HG02588 (cell line): ENCODE data around the gene TGFBR3.
"Not testable (repeated sequence)": the region's sequence is repeated elsewhere in the genome, so short reads cannot be mapped to it uniquely, and the experiment has no call there.

Source experiments
- ATAC-seq: cut with Tn5 transposase; IDR thresholded peaks from one replicate; pipeline ENCODE4 v1.9.1; 2021; ENCODE audit warnings: mild to moderate bottlenecking, moderate library complexity; ENCODE audit not compliant: unreplicated experiment

Gene TGFBR3

GRCh38 chr1:91851130-91852010 lies 34.6 kb downstream of the TGFBR3 start:
- no peak for ATAC-seq

- no peak for ATAC-seq
Observed at GRCh38 chr1:91850708-91851107, 35.2 kb downstream of the TGFBR3 start.

GRCh38 chr1:91847851-91848250 lies 38.1 kb downstream of the TGFBR3 start:
- no peak for ATAC-seq

- ATAC-seq = no peak
Observed at GRCh38 chr1:91846639-91847013, 39.3 kb downstream of the TGFBR3 start.

GRCh38 chr1:91846007-91846638 lies 39.8 kb downstream of the TGFBR3 start:
- no peak for ATAC-seq

GRCh38 chr1:91844862-91845528 lies 41.0 kb downstream of the TGFBR3 start:
- no peak for ATAC-seq

- ATAC-seq = no peak
Observed at GRCh38 chr1:91843843-91844242, 42.1 kb downstream of the TGFBR3 start.

- ATAC-seq = no peak
Observed at GRCh38 chr1:91842563-91842962, 43.4 kb downstream of the TGFBR3 start.

GRCh38 chr1:91842056-91842455 lies 43.9 kb downstream of the TGFBR3 start:
- no peak for ATAC-seq

GRCh38 chr1:91840276-91840675 lies 45.7 kb downstream of the TGFBR3 start:
- ATAC-seq = not testable (repeated sequence)

- ATAC-seq = no peak
Observed at GRCh38 chr1:91836331-91837040, 49.5 kb downstream of the TGFBR3 start.

- no peak for ATAC-seq
Observed at GRCh38 chr1:91835087-91835521, 50.8 kb downstream of the TGFBR3 start.

GRCh38 chr1:91834549-91834948 lies 51.4 kb downstream of the TGFBR3 start:
- ATAC-seq = not testable (repeated sequence)

GRCh38 chr1:91833946-91834345 lies 52.0 kb downstream of the TGFBR3 start:
- no peak for ATAC-seq

- no peak for ATAC-seq
Observed at GRCh38 chr1:91831132-91831930, 54.6 kb downstream of the TGFBR3 start.

- ATAC-seq = no peak
Observed at GRCh38 chr1:91830242-91831131, 55.5 kb downstream of the TGFBR3 start.

- ATAC-seq = no peak
Observed at GRCh38 chr1:91829293-91830153, 56.4 kb downstream of the TGFBR3 start.

GRCh38 chr1:91828583-91829281 lies 57.2 kb downstream of the TGFBR3 start:
- no peak for ATAC-seq
